Endothelial cell of umbilical vein (primary cell): Measurements from ENCODE around the gene CPXM2. TPM values are rescaled to one million over a fixed set of nuclear protein-coding genes. Genes with fewer than 3 reads are reported as not detected.

Experiments used
- BruUV-seq: library from RNA; stranded (reverse); fragments of 400-500 nt; replicated peaks from 2 replicates; lab custom pipeline; 2021; lab: Mats Ljungman, UMichigan
- CTCF ChIA-PET: fragments of 300-600, 350-600 bp; sonication (Branson Sonifier 250); formaldehyde crosslinking; loops from one replicate; lab custom pipeline; 2021; ENCODE audit warnings: antibody characterized with exemption, inconsistent platforms; lab: Charles Lee
- POLR2A ChIA-PET: fragments of 300-600, 350-600 bp; sonication (Branson Sonifier 250); formaldehyde crosslinking; loops from one replicate; lab custom pipeline; 2021; ENCODE audit warnings: antibody characterized with exemption, inconsistent platforms; lab: Charles Lee
- DNase-seq: peaks from one replicate; pipeline ENCODE4 v3.0.0-alpha.2; 2011; ENCODE audit warnings: low read depth, low spot score
- FAIRE-seq: peaks from 2 replicates; lab custom pipeline; 2011; peaks lifted over from hg19 to GRCh38; lab: Jason Lieb, UNC
- H2AFZ ChIP-seq: 2 replicates; pipeline ENCODE4 v1.6.0; 2012; ENCODE audit warnings: low read depth, low read length, control low read depth, inconsistent platforms
- H3K27ac ChIP-seq: 2 replicates; pipeline ENCODE4 v1.5.1; 2011; ENCODE audit warnings: low read depth, mild to moderate bottlenecking, control low read depth, low read length, moderate library complexity; ENCODE audit not compliant: insufficient read depth
- H3K27me3 ChIP-seq, 2 experiments: 2 replicates each; pipeline versions ENCODE4 v1.6.0 to v1.6.1; 2011; ENCODE audit warnings: low read length in 2 of 2, mixed read lengths in 1 of 2; ENCODE audit not compliant: control insufficient read depth in 2 of 2, insufficient read depth in 2 of 2
- H3K36me3 ChIP-seq, 2 experiments: 2 replicates in 1 of 2; 3 replicates in 1 of 2; pipeline ENCODE4 v1.5.1; 2011; ENCODE audit warnings: low read length in 2 of 2, mild to moderate bottlenecking in 1 of 2, moderate library complexity in 1 of 2; ENCODE audit not compliant: control insufficient read depth in 2 of 2, insufficient read depth in 2 of 2; ENCODE audit errors: extremely low read depth in 1 of 2
- H3K4me1 ChIP-seq: 3 replicates; pipeline ENCODE4 v1.5.1; 2011; ENCODE audit warnings: mild to moderate bottlenecking, low read length; ENCODE audit not compliant: control insufficient read depth, insufficient read depth; ENCODE audit errors: extremely low read depth
- H3K4me2 ChIP-seq: 2 replicates; pipeline ENCODE4 v1.6.1; 2011; ENCODE audit warnings: low read length, control low read depth, mixed read lengths; ENCODE audit not compliant: insufficient read depth
- H3K4me3 ChIP-seq, 3 experiments: fragments of 200-600 bp in 1 of 3; sonication (generic), shearing (Covaris generic) in 1 of 3; replicated peaks in 1 of 3; 2 replicates each; pipeline ENCODE4 v1.5.1; 2011 to 2016; ENCODE audit warnings: control low read depth in 3 of 3, low read length in 3 of 3, mild to moderate bottlenecking in 2 of 3, inconsistent platforms in 1 of 3, low read depth in 1 of 3, moderate library complexity in 1 of 3; ENCODE audit not compliant: insufficient read depth in 1 of 3
- H3K79me2 ChIP-seq: 2 replicates; pipeline ENCODE4 v1.6.0; 2012; ENCODE audit warnings: low read length, inconsistent platforms; ENCODE audit not compliant: control insufficient read depth, insufficient read depth
- H3K9ac ChIP-seq: replicated peaks from 2 replicates; pipeline ENCODE3; 2011; ENCODE audit warnings: low read length, control low read depth; ENCODE audit not compliant: insufficient read depth; ENCODE audit errors: extremely low read depth
- H3K9me1 ChIP-seq: replicated peaks from 3 replicates; pipeline ENCODE4 v1.6.0; 2011; ENCODE audit warnings: mild to moderate bottlenecking, low read length; ENCODE audit not compliant: control insufficient read depth, insufficient read depth; ENCODE audit errors: extremely low read depth
- H3K9me3 ChIP-seq: replicated peaks from 2 replicates; pipeline ENCODE4 v1.5.1; 2012; ENCODE audit warnings: low read length, inconsistent platforms; ENCODE audit not compliant: control insufficient read depth, insufficient read depth
- H4K20me1 ChIP-seq: replicated peaks from 2 replicates; pipeline ENCODE3; 2011; ENCODE audit warnings: mild to moderate bottlenecking, low read length; ENCODE audit not compliant: control insufficient read depth, insufficient read depth; ENCODE audit errors: extremely low read depth
- EZH2 ChIP-seq: IDR thresholded peaks from 2 replicates; pipeline ENCODE4 v1.6.1; 2012; ENCODE audit warnings: borderline replicate concordance, low read depth, mild to moderate bottlenecking, moderate library complexity, low read length, inconsistent platforms; ENCODE audit not compliant: severe bottlenecking
- FOS ChIP-seq: IDR thresholded peaks from 2 replicates; pipeline ENCODE4 v1.6.1; 2011; ENCODE audit warnings: mild to moderate bottlenecking, low read length, moderate library complexity, borderline replicate concordance; ENCODE audit not compliant: insufficient read depth
- GATA2 ChIP-seq: IDR thresholded peaks from 2 replicates; pipeline ENCODE4 v1.7.0; 2011; ENCODE audit warnings: low read depth, mild to moderate bottlenecking, moderate library complexity, mixed read lengths, low read length; ENCODE audit not compliant: insufficient read length, insufficient read depth
- JUN ChIP-seq: IDR thresholded peaks from 2 replicates; pipeline ENCODE4 v1.6.1; 2011; ENCODE audit warnings: borderline replicate concordance, low read depth; ENCODE audit not compliant: insufficient read length, insufficient read depth
- MYC ChIP-seq: IDR thresholded peaks from one replicate; pipeline ENCODE4 v1.6.1; 2011; ENCODE audit warnings: mild to moderate bottlenecking, low read depth, low read length
- POLR2A ChIP-seq: IDR thresholded peaks from 2 replicates; pipeline ENCODE4 v1.6.1; 2012; ENCODE audit warnings: low read depth, mild to moderate bottlenecking, control low read depth, low read length
- POLR2AphosphoS5 ChIP-seq: IDR thresholded peaks from 2 replicates; pipeline ENCODE4 v1.6.1; 2012; ENCODE audit warnings: low read depth, mild to moderate bottlenecking, control low read depth, low read length, moderate library complexity; ENCODE audit not compliant: insufficient read depth
- dilution Hi-C: fragments of 300-500 bp; cut with MboI; formaldehyde crosslinking; loops from one replicate; pipeline ENCODE4 v1.15.0; 2019; ENCODE audit warnings: low sequenced_read_pairs; ENCODE audit not compliant: extremely low pct_ligation_motif_present
- intact Hi-C: fragments of 100-400 bp; cut with micrococcal nuclease; formaldehyde crosslinking; loops from one replicate; pipeline ENCODE4 v1.10.0; 2022
- polyA plus RNA-seq, 4 experiments: library from polyadenylated mRNA; depleted of rRNA in 3 of 4; stranded (reverse) in 3 of 4; unstranded in 1 of 4; fragments of >200 nt; gene quantifications; 2 replicates each; pipeline versions ENCODE4 v1.2.1 to v1.2.3, GENCODE V29; 2011 to 2012; ENCODE audit warnings: missing spikeins in 1 of 4
- total RNA-seq: library from RNA; stranded (reverse); gene quantifications from 2 replicates; pipeline ENCODE4 v1.2.3, GENCODE V29; 2021
- TF ChIP-seq, protein P1 (sequence below): IDR thresholded peaks from 2 replicates; pipeline ENCODE4 v1.6.1; 2011; ENCODE audit not compliant: insufficient read depth, insufficient read length
- TF ChIP-seq, protein P2 (sequence below), 2 donors: IDR thresholded peaks; 1 replicate in 1 of 2; 2 replicates in 1 of 2; pipeline ENCODE4 v1.5.1; 2011; ENCODE audit warnings: low read length in 2 of 2, mild to moderate bottlenecking in 2 of 2, moderate library complexity in 2 of 2, control low read depth in 1 of 2, inconsistent platforms in 1 of 2, low read depth in 1 of 2; ENCODE audit not compliant: insufficient read depth in 1 of 2; ENCODE audit errors: extremely low read depth in 1 of 2

CPXM2 gene
- total and polyA plus RNA-seq, 2 donors (not counting 3 experiments of a cell fraction or from before 2014, with no cell fraction given), result 1.8 to 2.7 TPM

DNA sequence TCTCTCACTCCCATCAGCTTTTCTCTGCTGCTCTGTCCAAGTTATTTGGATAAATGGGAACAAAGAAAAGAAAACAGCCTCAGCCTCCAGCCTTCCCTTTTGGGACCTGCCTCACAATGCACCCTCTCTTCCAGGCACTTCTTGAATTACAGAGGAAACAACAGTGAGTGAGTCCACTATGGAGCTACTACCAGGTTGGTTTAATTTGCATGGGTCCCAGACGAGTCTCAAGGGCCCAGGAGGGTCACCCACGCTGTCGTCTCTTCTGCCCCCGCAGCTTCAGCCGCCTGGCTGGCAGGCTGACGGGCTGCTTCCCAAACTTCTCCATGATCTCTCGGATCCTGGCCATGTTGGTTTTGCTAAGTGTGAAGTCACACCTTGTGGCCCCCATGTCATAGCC, 145.1 kb downstream of the CPXM2 start:
- Histone ChIP-seq H3K79me2 (no peaks in the 10 kb centered on the region), H3K27ac (no peak overlapping the region), H3K4me1 (no peaks in the 10 kb centered on the region), H3K9ac (no peak overlapping the region), H2AFZ (no peak overlapping the region), H3K27me3 (no peaks in the 10 kb centered on the region), H3K9me1 (no peaks in the 10 kb centered on the region), H4K20me1 (no peaks in the 10 kb centered on the region), H3K4me3 (no peak overlapping the region), H3K4me2 (no peak overlapping the region), H3K9me3 (no peaks in the 10 kb centered on the region), H3K36me3 (no peaks in the 10 kb centered on the region)
- dilution Hi-C loops (no loop called here), intact Hi-C loops (no loop called here)
- no peak for DNase-seq
- ChIA-PET CTCF (no interaction called here), POLR2A (no interaction called here)
- BruUV-seq, result no TSS peak
- no peak for FAIRE-seq
- TF ChIP-seq FOS (no peak), GATA2 (no peak), MYC (no peak), JUN (no peak), POLR2AphosphoS5 (no peak), POLR2A (no peak), EZH2 (no peak)
- TF ChIP-seq, protein P1, sequence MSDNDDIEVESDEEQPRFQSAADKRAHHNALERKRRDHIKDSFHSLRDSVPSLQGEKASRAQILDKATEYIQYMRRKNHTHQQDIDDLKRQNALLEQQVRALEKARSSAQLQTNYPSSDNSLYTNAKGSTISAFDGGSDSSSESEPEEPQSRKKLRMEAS, result no peak
- TF ChIP-seq, protein P2, sequence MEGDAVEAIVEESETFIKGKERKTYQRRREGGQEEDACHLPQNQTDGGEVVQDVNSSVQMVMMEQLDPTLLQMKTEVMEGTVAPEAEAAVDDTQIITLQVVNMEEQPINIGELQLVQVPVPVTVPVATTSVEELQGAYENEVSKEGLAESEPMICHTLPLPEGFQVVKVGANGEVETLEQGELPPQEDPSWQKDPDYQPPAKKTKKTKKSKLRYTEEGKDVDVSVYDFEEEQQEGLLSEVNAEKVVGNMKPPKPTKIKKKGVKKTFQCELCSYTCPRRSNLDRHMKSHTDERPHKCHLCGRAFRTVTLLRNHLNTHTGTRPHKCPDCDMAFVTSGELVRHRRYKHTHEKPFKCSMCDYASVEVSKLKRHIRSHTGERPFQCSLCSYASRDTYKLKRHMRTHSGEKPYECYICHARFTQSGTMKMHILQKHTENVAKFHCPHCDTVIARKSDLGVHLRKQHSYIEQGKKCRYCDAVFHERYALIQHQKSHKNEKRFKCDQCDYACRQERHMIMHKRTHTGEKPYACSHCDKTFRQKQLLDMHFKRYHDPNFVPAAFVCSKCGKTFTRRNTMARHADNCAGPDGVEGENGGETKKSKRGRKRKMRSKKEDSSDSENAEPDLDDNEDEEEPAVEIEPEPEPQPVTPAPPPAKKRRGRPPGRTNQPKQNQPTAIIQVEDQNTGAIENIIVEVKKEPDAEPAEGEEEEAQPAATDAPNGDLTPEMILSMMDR (IDR thresholded peaks at IDR 0.05; ENCODE audit: extremely low read depth in 1 of 2, insufficient read depth in 1 of 2, low read depth in 1 of 2, low read length in 2 of 2), result no peak
